ENCODE data around the gene CACNA1D.

The CACNA1D gene

DNA sequence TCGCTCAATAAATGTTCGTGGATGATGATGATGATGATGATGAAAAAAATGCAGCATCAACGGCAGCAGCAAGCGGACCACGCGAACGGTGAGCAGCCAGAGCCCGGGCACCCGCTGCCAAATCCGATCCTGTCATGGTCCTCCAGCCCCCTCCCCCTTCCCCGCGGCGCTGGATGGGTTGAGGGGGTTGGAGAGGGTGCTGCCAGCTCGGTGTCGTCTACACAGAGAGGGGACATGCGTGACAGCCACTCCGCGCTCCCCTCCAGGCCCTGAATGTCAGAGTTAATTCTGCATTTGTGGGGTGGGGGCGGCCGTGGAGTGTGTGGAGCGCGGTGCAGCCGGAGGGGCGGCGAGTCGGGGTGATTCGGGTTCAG lies 722 bp downstream of the CACNA1D start:
- in situ Hi-C loops (cut with MboI; ENCODE audit: low sequenced_read_pairs): no loop called here

DNA sequence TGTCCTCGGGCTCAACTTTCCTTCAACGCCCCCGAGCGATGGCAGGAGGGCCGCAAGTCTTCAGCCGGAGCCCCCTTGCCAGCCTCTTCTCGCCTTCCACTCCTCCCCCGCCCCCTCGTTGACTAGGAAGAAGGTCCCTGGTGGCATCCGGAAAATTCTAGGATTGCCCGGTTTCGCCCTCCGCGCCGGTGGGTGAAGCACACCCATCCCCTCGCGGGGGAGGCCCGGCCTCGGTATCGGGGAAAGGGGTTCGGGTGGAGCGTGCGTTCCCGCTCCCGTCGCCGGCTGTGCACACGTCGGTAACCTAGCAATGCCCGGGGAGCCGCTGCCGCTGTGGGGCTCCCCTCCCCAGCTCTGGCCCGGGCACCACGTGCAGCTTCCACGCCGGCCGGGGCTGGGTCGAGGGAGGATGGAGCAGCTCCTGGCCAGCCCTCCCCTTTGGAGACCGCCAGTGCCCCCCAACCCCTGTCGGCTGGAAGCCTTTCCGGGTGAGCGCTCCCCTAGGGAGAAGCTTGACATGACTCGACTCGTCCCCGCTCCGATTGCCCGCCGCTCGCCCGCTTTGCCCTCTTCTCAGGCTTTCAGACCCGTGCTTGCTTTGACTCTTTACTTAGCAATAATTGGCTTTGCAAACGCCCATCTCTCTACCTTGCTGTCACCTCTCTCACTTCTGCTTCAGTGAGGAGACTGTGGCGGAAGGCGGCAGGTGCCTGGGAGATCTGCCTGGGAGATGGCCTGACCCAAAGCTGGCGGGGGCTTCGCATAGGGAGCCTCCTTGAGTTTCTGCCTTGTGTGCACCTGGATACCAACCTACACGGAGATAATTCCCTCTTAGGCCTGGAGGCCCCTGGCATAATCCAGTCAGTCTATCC lies 1.3 kb downstream of the CACNA1D start:
- in situ Hi-C loops (cut with MboI; ENCODE audit: low sequenced_read_pairs): no loop called here

DNA sequence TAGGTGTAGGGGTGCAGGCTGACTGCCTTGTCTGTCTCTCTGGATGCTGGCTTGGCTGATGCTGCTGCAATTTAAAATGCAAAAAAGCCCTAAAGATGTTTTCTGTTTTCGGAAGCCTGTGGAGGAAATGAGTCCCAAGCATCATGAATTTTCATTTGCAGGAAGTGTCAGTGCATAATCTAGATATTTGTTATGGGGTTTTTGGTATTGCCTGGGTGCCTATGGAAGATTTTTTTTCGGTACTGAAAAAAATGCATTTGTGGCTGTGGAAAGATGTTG lies 1.9 kb downstream of the CACNA1D start:
- in situ Hi-C loops (cut with MboI; ENCODE audit: low sequenced_read_pairs): no loop called here

DNA sequence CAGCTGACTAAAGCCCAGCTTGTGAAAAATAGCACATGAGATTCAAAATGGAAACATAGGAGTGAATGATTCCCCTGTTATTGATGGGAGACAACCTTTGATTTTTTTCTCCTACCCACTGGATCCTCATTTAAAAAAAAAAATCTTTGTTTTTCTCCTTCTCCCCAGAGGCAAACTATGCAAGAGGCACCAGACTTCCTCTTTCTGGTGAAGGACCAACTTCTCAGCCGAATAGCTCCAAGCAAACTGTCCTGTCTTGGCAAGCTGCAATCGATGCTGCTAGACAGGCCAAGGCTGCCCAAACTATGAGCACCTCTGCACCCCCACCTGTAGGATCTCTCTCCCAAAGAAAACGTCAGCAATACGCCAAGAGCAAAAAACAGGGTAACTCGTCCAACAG lies 2.6 kb downstream of the CACNA1D start:
- in situ Hi-C loops (cut with MboI; ENCODE audit: low sequenced_read_pairs): no loop called here

DNA sequence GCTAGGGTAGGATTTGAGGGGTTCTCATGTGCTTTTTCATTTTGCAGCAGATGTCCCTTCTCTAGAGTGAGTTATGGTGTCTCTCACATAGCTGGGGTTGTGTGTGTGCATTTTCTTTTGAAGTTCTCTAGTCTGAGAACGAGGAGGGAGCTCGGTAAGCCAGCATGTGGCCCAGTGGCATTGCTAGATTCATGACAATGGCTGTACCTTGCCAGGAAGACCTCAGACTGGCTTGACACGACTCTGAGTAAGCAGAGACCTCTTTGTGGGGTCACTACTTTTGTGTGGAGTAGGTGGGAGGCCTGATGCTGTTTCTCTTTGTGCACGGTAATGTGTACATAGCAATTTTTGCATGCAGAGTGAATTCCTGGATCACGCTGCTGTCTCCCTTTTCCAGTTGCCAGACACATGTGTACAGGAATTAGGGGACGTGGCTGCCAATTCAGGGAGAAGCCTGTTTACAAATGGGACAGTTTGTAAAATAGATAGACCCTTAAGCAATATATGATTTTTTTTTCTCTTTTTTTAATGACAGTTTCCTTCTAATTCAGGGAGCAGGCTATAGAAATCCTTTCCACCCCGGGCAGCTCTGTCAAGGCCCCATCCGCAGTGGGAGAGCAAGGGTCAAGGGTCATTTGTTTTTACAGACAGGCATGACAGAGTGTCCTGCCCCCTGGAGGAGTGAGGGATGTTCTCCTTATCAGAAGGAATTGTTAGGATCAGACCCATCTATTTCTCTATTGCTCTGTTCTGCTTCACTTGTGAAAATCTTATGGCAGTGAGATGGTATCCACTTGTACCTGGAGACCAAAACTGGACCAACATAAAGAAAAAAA lies 4.6 kb downstream of the CACNA1D start:
- in situ Hi-C loops (cut with MboI; ENCODE audit: low sequenced_read_pairs): no loop called here

DNA sequence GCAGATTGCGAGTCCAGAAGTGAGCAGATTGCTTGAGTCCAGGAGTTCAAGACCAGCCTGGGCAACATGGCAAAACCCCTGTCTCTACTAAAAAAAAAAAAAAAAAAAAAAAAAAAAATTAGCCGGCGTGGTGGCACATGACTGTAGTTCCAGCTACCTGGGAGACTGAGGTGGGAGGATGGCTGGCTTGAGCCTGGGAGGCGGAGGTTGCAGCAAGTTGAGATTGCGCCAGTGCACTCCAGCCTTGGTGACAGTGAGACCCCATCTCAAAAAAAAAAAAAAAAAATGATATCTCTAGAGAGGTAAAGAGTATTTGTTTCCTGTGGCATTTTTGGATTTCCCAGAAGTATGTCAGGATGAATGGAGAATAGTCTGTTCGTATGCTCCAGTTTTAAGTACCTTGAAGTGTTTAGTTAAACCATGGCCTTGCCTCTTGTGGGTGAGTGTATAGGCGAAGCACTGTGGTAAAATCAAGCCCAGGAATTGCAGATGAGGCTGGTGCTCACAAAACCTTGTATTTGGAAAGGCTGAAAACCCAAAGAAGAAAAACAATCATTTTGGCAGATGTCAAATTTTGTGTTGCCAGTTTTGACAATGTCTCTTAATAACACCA lies 5.9 kb downstream of the CACNA1D start:
- in situ Hi-C loops (cut with MboI; ENCODE audit: low sequenced_read_pairs): no loop called here

DNA sequence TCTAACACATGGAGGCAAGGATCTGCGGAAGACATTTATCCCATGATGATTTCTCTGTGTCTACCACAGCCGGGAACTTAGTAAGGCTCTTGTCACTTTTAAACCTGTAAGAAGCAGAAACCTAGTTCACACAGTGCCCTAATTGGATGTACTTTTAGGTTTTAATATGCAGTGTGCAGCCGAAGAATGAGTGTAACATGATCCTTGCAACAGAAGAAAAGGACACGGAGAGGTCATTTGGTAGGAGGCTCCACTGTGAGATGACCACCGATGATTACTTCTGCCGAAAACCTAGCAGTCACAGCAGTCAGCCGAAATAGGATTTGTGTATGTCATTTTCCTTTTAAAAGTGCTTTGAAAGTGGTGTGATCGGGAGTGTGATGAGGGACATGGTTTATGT lies 6.8 kb downstream of the CACNA1D start:
- in situ Hi-C loops (cut with MboI; ENCODE audit: low sequenced_read_pairs): no loop called here

DNA sequence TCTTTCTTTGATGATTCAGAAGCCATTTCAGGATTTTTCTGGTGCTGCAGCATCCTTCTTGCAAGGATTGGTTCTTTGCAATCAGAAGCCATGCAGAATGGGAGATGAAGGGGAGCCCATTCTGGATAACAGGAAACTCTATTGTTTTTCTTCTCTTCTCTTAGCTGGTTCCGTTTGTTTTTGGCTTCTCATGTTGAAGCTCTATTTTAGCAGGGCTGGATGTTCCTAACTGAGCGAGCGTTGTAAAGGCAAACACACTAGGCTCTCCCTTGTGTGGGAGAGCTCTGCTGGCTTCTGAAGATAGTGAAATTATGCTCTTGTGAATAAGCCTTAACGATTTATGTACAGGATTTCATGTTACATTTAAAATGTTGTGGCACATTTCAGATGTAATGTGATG lies 8.3 kb downstream of the CACNA1D start:
- in situ Hi-C loops (cut with MboI; ENCODE audit: low sequenced_read_pairs): no loop called here

DNA sequence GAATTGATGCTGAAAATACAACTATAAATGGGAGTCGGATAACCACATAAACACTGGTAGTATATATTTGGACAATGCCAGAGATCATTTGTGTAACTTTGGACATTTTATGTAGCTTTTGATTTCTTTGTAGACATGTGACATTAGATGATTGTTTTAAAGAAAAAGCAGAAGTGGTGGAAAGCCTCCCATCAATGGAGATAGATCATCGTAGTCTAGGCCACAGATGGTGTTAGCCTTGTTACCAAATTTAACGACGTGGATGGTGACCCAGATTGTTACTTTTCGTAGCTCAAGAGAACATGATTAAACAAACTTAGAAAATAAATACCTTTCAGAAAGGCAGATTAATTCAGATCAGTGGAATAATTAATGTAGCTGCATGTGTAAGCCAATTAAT lies 8.8 kb downstream of the CACNA1D start:
- in situ Hi-C loops (cut with MboI; ENCODE audit: low sequenced_read_pairs): no loop called here

DNA sequence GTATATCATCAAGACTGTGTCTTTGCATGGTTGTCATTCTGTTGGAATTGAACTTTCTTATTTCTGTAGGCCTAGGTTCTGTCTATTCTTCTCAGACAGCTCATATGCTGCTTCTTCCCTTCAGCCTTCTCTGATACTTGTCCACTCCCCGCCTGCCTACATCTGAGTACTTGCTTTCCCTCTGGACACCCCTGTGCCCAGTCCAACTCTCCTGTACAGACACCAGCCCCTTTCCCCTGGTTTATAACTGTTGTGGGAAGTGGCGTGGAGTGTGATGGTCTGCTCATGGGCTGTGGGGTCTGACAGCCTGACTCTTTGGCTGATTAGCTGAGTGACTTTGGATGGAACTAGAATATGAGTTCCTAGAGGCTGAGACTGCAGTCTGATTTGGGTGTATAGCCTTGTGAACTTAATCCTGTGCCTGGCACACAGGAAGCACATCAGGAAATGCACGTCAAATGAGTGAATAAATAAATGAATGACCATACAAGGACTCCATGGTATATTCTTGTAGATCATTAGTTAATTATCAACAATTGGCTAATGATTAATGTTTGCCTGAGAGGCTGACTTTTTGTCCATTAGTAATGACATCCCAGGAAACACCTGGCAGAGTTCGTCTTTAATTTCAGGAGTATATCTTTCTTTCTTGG lies 11.8 kb downstream of the CACNA1D start:
- in situ Hi-C loops (cut with MboI; ENCODE audit: low sequenced_read_pairs): no loop called here

DNA sequence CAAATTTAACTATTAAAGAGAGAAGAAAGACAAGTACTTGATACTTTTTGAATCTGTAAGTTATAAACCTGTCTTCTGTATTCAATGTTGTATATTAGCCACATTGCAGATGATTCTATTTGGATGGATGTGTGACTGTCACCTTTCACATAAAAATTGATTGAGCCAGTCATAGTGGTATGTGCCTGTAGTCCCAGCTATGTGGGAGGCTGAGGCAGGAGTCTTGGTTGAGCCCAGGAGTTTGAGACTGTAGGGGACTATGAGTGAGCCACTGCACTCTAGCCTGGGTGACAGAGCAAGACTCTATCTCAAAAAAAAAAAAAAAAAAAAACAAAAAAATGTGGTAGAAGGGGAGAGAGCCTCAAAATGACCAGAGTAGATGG lies 12.3 kb downstream of the CACNA1D start:
- in situ Hi-C loops (cut with MboI; ENCODE audit: low sequenced_read_pairs): no loop called here

DNA sequence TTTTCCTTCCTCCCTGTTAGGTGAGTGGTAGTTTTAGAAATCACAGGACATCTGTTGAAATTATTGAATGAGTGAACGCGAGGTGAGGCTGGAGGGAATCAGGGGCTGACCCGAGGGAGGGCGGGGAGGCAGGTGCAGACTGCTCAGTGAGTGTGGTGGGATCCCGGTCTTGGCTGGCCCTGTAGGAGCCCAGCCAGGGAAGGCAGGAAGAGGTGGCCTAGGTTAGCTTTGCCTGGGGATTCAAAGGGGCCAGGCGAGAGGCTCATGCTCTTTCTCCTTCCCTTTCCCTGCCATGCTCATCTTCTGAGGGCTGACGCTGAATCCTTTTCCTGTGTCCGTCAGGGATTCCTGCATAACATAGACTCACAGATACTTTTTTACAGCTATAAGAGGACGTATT lies 15.1 kb downstream of the CACNA1D start:
- in situ Hi-C loops (cut with MboI; ENCODE audit: low sequenced_read_pairs): no loop called here

DNA sequence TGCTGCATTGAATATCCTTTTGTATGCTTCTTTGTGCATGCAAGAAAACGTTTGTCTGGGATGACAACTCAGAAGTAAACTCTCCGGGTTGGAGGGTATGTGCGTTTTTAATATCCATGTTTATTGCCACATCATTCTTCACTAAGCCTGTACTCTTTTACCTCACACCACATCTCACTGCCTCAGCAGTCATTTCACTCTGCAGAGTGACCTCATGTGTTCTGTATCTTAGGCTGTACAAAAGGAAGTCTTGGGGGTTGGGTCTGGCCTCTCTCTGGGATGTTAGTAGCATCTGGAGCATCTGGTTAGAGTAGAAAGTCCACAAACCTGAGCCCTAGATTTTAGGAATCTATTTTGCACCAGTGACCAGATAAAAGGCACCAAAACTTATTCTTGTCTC lies 16.1 kb downstream of the CACNA1D start:
- in situ Hi-C loops (cut with MboI; ENCODE audit: low sequenced_read_pairs): no loop called here

DNA sequence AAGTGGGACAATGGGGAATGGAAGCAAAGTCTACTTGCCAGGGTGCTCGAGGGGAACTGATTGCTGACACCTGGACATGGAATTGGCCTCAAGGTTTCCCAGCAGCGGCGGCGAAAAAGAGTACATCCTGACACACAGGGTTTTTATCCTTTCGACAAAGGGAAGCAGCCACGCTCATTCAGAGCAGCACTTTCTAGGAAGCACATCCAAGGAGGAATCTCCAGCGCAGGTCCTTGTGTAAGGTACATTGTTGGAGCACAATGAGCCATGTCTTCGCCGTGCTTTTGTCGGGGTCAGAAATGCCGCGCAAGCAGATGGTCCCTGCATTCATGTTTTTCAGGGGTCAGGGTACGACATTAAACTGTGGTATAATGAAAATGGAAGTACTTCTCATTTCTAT lies 16.8 kb downstream of the CACNA1D start:
- in situ Hi-C loops (cut with MboI; ENCODE audit: low sequenced_read_pairs): no loop called here

DNA sequence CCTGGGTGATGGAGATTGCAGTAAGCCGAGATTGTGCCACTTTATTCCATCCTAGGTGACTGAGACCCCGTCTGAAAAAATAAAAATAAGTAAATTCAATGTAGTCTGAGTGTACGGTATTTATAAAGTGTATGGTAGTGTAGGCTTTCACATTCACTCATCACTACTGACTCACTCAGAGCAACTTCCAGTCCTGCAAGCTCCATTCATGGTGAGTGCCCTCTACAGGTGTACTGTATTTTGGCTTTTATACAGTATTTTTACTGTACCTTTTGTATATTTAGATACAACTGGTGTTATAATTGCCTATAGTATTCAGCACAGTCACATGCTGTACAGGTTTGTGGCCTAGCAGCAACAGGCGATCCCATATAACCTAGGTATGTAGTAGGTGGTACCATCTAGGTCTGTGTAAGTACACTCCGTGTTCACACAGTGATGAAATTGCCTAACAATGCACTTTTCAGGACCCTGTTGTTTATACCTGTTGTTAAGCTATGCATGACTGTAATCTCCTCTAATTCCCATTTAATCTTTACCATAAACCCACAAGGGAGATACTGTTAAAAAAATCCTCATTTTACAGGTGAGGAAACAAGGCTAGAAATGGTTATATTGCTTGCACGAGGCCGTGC lies 19.3 kb downstream of the CACNA1D start:
- in situ Hi-C loops (cut with MboI; ENCODE audit: low sequenced_read_pairs): no loop called here

DNA sequence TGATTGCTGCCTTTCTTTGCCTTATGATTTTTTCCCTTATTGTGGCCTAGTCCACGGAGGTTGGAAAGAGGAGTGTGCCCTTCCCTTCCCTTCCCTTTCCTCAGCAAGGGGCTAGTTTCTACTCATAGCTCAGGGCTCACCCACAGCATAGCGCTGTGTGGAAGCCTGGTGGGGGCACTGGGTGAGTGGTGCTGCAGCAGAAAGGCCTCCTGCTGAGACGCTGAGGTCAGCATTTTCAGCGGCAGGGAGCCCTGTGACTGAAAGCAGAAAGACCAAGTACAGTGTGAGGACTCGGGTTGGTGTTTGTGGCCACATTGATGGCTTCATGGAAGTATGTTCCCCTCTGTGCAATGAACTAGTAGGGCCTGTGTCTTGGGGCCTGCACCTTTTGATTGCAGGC lies 21.9 kb downstream of the CACNA1D start:
- in situ Hi-C loops (cut with MboI; ENCODE audit: low sequenced_read_pairs): no loop called here

DNA sequence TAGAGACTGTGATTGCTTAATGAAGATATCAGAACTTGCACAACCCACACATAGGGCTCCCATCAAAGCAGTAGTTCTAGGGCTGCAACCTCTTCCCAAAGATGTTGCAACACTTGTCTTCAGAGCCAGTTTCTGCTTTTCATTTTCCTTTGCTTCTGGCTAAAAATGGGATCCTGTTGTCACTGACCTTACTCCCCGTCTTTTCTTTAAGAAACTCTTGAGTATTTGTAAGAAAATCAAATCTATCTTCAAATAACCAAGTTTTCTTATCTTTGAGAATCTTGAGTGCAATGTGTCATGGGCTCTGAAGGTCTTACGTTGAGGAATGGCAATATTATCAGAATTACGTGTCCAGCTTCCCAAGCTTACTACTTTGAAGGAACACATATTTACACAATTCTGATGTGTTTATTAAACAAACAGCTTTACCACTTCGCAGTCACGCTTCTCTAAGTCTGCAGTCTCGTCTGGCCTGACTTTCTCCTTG lies 24.1 kb downstream of the CACNA1D start:
- in situ Hi-C loops (cut with MboI; ENCODE audit: low sequenced_read_pairs): no loop called here

DNA sequence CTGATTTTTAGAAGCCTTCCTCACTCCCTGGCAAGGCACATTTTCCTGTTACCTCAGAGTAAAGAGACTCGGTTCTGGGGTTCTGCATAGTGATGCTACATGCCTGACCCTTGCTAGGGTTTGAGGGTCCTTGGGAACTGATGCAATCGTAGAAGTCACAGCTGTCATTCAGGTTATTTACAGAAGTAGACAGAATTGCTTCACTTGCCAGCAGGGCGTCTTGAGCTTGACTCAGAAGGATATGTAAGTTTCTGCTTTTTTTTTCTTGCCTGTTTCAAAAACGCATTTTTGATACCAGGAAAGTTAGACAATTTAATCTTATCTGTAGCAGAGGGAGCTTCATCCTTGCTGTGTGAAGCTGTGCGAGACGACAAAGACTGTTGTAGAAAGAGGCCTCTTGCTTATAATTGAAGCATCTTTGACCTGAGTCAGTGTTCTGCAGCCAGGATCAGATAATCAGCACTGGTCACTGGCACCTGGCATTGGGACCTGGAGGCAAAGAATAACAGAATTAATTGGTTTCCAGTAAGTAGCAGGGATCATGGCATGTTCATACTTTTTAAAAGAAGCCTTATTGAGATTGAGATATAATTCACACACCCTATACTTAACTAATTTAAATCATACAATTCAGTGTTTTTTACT lies 24.8 kb downstream of the CACNA1D start:
- in situ Hi-C loops (cut with MboI; ENCODE audit: low sequenced_read_pairs): no loop called here

DNA sequence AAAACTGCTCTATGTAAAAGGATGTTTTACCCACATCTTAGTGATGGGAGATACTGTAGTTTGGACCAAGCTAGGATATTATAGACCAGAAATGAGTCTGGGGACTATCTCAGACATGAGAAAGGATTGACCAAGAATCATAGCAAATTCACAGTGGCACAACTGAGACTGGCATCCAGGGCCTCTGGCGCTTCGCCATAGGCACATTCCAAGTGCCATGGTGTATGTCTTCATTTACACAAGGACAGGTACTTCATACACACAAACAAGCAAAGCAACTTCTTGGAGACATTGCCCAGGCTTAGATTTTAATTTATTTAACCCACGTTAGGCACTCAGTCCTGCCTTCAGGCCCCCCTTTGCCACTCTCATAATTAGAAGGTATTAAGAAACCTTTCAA lies 28.9 kb downstream of the CACNA1D start:
- in situ Hi-C loops (cut with MboI; ENCODE audit: low sequenced_read_pairs): no loop called here

DNA sequence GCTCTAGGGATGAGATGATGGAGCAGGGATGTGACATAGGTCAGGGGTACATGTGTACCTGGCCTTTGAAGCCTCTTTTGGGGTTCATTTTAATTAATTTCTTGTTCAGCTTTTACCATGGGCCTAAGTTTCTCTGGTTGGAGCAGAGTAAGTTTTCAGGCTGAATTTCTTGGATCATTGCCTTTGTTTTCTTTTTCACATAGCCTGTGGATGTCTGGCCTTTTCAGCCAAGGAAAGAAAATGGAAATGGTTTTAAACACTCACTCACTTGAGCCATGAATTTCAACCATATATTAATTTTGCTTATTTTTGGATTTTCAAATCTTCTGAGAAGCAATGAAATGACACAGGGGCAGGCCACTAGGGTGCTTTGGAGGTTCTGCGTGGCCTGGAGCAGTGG lies 30.2 kb downstream of the CACNA1D start:
- in situ Hi-C loops (cut with MboI; ENCODE audit: low sequenced_read_pairs): no loop called here

Data from HL-60/S4 treated with retinoic acid at 250 ng/mL for 4 days and 3 days (cell line).